ENCODE data around the gene SLC35G4. TPM values are rescaled to one million over a fixed set of nuclear protein-coding genes. Genes with fewer than 3 reads are reported as not detected.

The SLC35G4 gene
- polyA plus RNA-seq, 1 donor (not counting 4 experiments of a cell fraction or from before 2014, with no cell fraction given) = not detected

DNA sequence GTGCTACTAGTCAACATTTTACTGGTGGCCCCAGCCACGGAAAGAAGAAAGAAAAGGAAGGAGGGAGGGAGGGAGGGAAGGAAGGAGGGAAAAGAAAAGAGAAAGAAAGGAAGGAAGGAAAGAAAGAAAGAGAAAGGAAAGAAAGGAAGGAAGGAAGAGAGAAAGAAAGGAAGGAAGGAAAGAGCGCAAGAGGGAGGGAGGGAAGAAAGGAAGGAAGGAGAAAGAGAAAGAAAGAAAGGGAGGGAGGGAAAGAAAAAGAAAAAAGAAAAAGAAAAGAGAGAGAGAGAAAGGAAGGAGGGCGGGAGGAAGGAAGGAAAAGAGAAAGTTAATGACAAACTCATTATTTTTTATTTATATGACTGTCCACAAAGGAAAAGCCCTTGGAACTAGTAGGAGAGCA is 34.9 kb upstream of the SLC35G4 start:
- H3K4me3 ChIP-seq (ENCODE audit: control insufficient read depth in 2 of 3, extremely low read depth in 1 of 3, insufficient read depth in 2 of 3, low read depth in 1 of 3, low read length in 3 of 3) = no peak overlapping the region
- H3K27me3 ChIP-seq (ENCODE audit: control insufficient read depth, extremely low read depth, insufficient read depth, low read length) = no peaks in the 10 kb centered on the region
- TF ChIP-seq, protein P1, sequence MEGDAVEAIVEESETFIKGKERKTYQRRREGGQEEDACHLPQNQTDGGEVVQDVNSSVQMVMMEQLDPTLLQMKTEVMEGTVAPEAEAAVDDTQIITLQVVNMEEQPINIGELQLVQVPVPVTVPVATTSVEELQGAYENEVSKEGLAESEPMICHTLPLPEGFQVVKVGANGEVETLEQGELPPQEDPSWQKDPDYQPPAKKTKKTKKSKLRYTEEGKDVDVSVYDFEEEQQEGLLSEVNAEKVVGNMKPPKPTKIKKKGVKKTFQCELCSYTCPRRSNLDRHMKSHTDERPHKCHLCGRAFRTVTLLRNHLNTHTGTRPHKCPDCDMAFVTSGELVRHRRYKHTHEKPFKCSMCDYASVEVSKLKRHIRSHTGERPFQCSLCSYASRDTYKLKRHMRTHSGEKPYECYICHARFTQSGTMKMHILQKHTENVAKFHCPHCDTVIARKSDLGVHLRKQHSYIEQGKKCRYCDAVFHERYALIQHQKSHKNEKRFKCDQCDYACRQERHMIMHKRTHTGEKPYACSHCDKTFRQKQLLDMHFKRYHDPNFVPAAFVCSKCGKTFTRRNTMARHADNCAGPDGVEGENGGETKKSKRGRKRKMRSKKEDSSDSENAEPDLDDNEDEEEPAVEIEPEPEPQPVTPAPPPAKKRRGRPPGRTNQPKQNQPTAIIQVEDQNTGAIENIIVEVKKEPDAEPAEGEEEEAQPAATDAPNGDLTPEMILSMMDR (optimal IDR thresholded peaks at IDR 0.05 in 1 of 3, IDR thresholded peaks at IDR 0.05 in 1 of 3, conservative IDR thresholded peaks at IDR 0.05 in 1 of 3; ENCODE audit: extremely low read depth in 1 of 3, insufficient read depth in 2 of 3, low read length in 3 of 3) = no peak
- TF ChIP-seq EZH2 (IDR thresholded peaks at IDR 0.05; ENCODE audit: low read length) = no peak
- H3K4me1 ChIP-seq (ENCODE audit: control insufficient read depth, extremely low read depth, insufficient read depth, low read length) = no peaks in the 10 kb centered on the region
- no peak overlapping the region for H3K4me2 ChIP-seq (ENCODE audit: control insufficient read depth, extremely low read depth, insufficient read depth, low read depth, low read length)
- dilution Hi-C loops (cut with MboI; ENCODE audit: extremely low pct_ligation_motif_present, low sequenced_read_pairs) = no loop called here
- no peak overlapping the region for H2AFZ ChIP-seq (ENCODE audit: control insufficient read depth, low read length)
- no peaks in the 10 kb centered on the region for H3K79me2 ChIP-seq (ENCODE audit: control insufficient read depth, insufficient read depth, low read length)
- H3K9ac ChIP-seq (ENCODE audit: control insufficient read depth, extremely low read depth, insufficient read depth, low read length) = no peak overlapping the region
- no peaks in the 10 kb centered on the region for H3K9me3 ChIP-seq (ENCODE audit: control insufficient read depth, low read depth, low read length)
- no peak overlapping the region for H3K27ac ChIP-seq (ENCODE audit: control insufficient read depth, insufficient read depth, low read length)
- FAIRE-seq (no peak), DNase-seq (ENCODE audit: low read depth, low spot score) (no peak)
- H3K36me3 ChIP-seq (ENCODE audit: control insufficient read depth in 2 of 2, extremely low read depth in 1 of 2, insufficient read depth in 2 of 2, low read length in 2 of 2) = no peaks in the 10 kb centered on the region
- no peaks in the 10 kb centered on the region for H4K20me1 ChIP-seq (ENCODE audit: control insufficient read depth, extremely low read depth, insufficient read depth, low read length)
- H3K9me1 ChIP-seq (ENCODE audit: control insufficient read depth, extremely low read depth, insufficient read depth, low read length) = no peaks in the 10 kb centered on the region

DNA sequence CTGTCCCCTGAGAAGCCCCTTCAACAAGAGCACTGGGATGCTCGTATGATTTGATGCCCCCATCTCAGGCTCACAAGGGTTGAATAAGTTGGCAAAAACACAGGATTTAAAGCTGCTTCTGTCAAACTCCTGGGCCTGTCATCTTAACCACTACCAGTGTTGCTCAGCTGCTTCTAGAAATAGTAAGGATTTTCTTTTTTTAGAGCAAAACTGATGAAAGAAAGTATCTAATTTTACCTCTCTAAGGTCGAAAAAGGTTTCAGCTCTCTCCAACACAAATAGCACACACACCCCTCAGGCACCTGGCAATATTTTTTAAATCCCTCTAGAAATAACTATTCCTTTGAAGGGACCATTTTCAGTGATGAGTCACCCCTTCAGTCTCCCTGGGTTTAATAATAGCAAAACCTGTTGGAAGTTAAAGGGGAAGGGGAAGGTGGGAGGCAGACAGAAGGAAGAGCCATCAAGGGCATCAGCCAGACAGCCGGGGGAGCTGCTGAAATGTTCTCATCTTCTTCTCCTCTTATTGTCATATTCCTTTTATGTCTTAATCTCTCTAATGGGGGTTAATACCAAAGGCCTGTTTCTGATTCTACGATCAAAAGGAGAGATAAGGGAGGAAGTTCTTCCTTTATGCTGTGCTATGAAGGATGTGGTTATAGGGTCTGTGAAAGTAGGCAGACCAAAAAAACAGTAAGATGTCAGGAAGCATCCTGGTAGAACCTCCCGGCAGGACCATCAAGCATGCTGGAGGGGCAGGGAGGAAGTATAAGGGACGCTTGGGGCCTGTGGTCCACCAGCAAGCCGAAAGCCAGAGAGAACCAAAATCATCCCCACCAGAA is 31.9 kb upstream of the SLC35G4 start:
- H2AFZ ChIP-seq (ENCODE audit: control insufficient read depth, low read length) = no peak overlapping the region
- H3K36me3 ChIP-seq (ENCODE audit: control insufficient read depth in 2 of 2, extremely low read depth in 1 of 2, insufficient read depth in 2 of 2, low read length in 2 of 2) = no peaks in the 10 kb centered on the region
- H3K27me3 ChIP-seq (ENCODE audit: control insufficient read depth, extremely low read depth, insufficient read depth, low read length) = no peaks in the 10 kb centered on the region
- FAIRE-seq (no peak), DNase-seq (ENCODE audit: low read depth, low spot score) (no peak)
- dilution Hi-C loops (cut with MboI; ENCODE audit: extremely low pct_ligation_motif_present, low sequenced_read_pairs) = no loop called here
- no peak overlapping the region for H3K4me2 ChIP-seq (ENCODE audit: control insufficient read depth, extremely low read depth, insufficient read depth, low read depth, low read length)
- no peaks in the 10 kb centered on the region for H3K4me1 ChIP-seq (ENCODE audit: control insufficient read depth, extremely low read depth, insufficient read depth, low read length)
- H3K4me3 ChIP-seq (ENCODE audit: control insufficient read depth in 2 of 3, extremely low read depth in 1 of 3, insufficient read depth in 2 of 3, low read depth in 1 of 3, low read length in 3 of 3) = no peak overlapping the region
- no peak for TF ChIP-seq EZH2 (IDR thresholded peaks at IDR 0.05; ENCODE audit: low read length)
- TF ChIP-seq, protein P1 (optimal IDR thresholded peaks at IDR 0.05 in 1 of 3, IDR thresholded peaks at IDR 0.05 in 1 of 3, conservative IDR thresholded peaks at IDR 0.05 in 1 of 3; ENCODE audit: extremely low read depth in 1 of 3, insufficient read depth in 2 of 3, low read length in 3 of 3) = no peak
- H3K9me3 ChIP-seq (ENCODE audit: control insufficient read depth, low read depth, low read length) = no peaks in the 10 kb centered on the region
- H3K9ac ChIP-seq (ENCODE audit: control insufficient read depth, extremely low read depth, insufficient read depth, low read length) = no peak overlapping the region
- H4K20me1 ChIP-seq (ENCODE audit: control insufficient read depth, extremely low read depth, insufficient read depth, low read length) = no peaks in the 10 kb centered on the region
- H3K27ac ChIP-seq (ENCODE audit: control insufficient read depth, insufficient read depth, low read length) = no peak overlapping the region
- H3K79me2 ChIP-seq (ENCODE audit: control insufficient read depth, insufficient read depth, low read length) = no peaks in the 10 kb centered on the region
- H3K9me1 ChIP-seq (ENCODE audit: control insufficient read depth, extremely low read depth, insufficient read depth, low read length) = no peaks in the 10 kb centered on the region

Measured in keratinocyte (primary cell).